DND-41 (cell line): Measurements from ENCODE around the gene TPRN.

Experiments used
- ATAC-seq: fragments of 200-7000 bp; cut with Tn5 transposase; 3 replicates; pipeline ENCODE4 v1.9.1; 2021; ENCODE audit warnings: low read depth; ENCODE audit not compliant: insufficient read depth
- DNase-seq: peaks from one replicate; pipeline ENCODE4 v3.0.0-alpha.2; 2020
- H2AFZ ChIP-seq: 2 replicates; pipeline ENCODE4 v1.6.0; 2012; ENCODE audit warnings: low read depth, low read length
- H3K27ac ChIP-seq: 2 replicates; pipeline ENCODE4 v1.5.1; 2012; ENCODE audit warnings: low read length, inconsistent platforms
- H3K27me3 ChIP-seq: fragments of 200-600 bp; sonication (generic); 2 replicates; pipeline ENCODE4 v1.6.0; 2012; ENCODE audit warnings: low read length, mild to moderate bottlenecking, inconsistent platforms; ENCODE audit not compliant: insufficient read depth, poor library complexity
- H3K36me3 ChIP-seq: 2 replicates; pipeline ENCODE4 v1.5.1; 2012; ENCODE audit warnings: low read length, inconsistent platforms; ENCODE audit not compliant: insufficient read depth
- H3K4me1 ChIP-seq: 2 replicates; pipeline ENCODE4 v1.5.1; 2012; ENCODE audit warnings: mild to moderate bottlenecking, low read length; ENCODE audit not compliant: insufficient read depth
- H3K4me2 ChIP-seq: 2 replicates; pipeline ENCODE4 v1.6.0; 2012; ENCODE audit warnings: mild to moderate bottlenecking, moderate library complexity, low read length, inconsistent platforms; ENCODE audit not compliant: insufficient read depth
- H3K4me3 ChIP-seq, 2 experiments: fragments of 200-600 bp in 1 of 2; shearing (Covaris generic) in 1 of 2; 2 replicates each; pipeline ENCODE4 v1.5.1; 2012 to 2016; ENCODE audit warnings: inconsistent platforms in 2 of 2, low read length in 2 of 2, mild to moderate bottlenecking in 2 of 2, low read depth in 1 of 2, moderate library complexity in 1 of 2
- H3K79me2 ChIP-seq: 2 replicates; pipeline ENCODE4 v1.6.0; 2012; ENCODE audit warnings: low read length, inconsistent platforms; ENCODE audit not compliant: insufficient read depth
- H3K9ac ChIP-seq: 2 replicates; pipeline ENCODE4 v1.6.0; 2012; ENCODE audit warnings: low read depth, mild to moderate bottlenecking, inconsistent platforms, low read length, moderate library complexity
- H3K9me3 ChIP-seq: 2 replicates; pipeline ENCODE4 v1.5.1; 2012; ENCODE audit warnings: low read length, moderate library complexity, mild to moderate bottlenecking, inconsistent platforms; ENCODE audit not compliant: insufficient read depth, severe bottlenecking
- H4K20me1 ChIP-seq: 2 replicates; pipeline ENCODE4 v1.6.0; 2012; ENCODE audit warnings: low read length; ENCODE audit not compliant: insufficient read depth
- EZH2 ChIP-seq: IDR thresholded peaks from 3 replicates; pipeline ENCODE4 v1.6.1; 2012; ENCODE audit warnings: borderline replicate concordance, low read depth, mild to moderate bottlenecking, moderate library complexity, low read length, inconsistent platforms; ENCODE audit not compliant: severe bottlenecking
- TF ChIP-seq, protein P1 (sequence below): IDR thresholded peaks from 2 replicates; pipeline ENCODE4 v1.5.1; 2012; ENCODE audit warnings: borderline replicate concordance, low read length, moderate library complexity, mild to moderate bottlenecking; ENCODE audit not compliant: poor library complexity, severe bottlenecking; ENCODE audit errors: extremely low read depth

Gene TPRN

DNA sequence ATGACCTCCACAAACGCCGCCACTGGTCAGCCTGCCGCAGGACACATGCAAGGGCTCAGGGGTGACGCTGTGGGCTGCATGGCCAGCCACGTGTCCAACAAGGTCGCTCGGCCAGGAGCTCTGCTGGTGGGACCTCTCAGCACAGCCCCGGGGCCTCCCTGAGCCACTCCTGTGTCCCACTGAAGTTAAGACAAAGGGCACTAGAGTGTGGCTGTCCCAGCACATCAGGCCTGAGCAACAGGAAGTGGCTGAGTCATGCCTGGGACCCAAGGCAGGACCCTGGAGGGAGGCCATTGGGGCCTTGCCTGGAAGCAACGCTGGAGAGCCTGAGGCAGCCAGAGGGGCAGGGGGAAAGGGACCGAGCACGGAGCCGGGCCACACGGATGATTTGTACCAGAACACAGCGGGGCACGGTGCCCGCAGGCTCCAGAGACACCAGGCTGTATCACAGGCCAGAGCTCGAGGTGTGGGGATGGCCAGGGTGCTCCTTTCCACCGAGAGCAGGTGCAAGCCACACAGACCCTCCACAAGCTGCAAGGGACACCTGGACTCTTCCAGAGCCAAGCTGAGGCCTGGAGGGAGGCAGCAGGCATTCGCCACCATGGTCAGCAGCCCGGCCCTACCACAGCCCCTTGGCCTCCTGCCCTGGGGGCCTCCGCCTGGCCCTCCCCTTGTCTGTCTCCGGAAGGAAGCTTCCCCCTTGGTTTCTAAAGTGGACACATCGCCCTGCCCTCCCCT, 22.2 kb downstream of the TPRN start:
- no peak overlapping the region for H3K4me3 ChIP-seq
- no peaks in the 10 kb centered on the region for H3K27me3 ChIP-seq
- peaks cover 30% of the 10 kb centered on the region for H3K36me3 ChIP-seq
- no peak overlapping the region for H3K4me2 ChIP-seq
- no peaks in the 10 kb centered on the region for H3K9me3 ChIP-seq
- no peaks in the 10 kb centered on the region for H3K79me2 ChIP-seq
- DNase-seq (no peak), ATAC-seq (no peak)
- peaks cover 31% of the 10 kb centered on the region for H4K20me1 ChIP-seq
- H3K27ac ChIP-seq: no peak overlapping the region
- H3K9ac ChIP-seq: no peak overlapping the region
- H3K4me1 ChIP-seq: no peaks in the 10 kb centered on the region
- no peak overlapping the region for H2AFZ ChIP-seq
- no peak for TF ChIP-seq EZH2

DNA sequence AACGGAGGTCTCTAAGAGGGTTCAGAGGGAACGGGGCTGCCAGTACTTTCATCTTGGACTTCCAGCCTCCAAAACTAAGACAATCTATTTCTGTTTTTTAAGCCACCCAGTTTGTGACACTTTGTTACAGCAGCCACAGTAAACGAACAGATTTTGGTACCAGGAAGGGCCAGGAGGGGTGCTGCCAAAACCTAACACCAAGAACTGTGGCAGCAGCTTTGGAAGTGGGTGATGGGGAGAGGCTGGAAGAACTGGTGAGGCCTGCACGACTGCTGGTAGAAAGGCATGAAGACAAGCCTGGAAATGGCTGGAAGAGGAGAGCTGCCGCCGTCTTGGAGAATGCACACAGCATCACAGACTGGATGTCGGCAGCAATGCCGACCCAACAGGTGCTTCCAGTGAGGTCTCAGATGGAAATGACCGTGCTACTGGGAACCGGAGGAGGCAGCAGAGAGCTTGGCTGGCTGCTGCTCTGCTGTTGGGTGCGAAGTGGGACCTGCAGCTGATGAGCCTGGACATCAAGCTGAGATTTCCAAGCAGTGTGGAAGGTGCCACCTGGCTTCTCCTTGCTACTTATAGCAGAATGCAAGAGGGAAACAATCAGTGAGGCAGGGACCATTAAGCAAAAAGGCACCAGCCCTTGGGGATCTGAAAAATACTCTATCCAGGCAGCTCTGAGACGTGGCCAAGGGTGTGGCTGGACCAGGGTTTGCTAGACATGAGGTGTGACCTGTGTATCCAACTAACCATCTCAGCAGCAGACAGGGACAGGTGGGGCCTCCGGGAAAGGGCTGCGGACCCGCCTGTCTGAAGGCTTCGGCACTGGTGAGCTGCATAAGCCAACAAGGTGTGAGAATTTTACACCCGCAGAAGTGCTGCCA, 24.0 kb downstream of the TPRN start:
- Histone ChIP-seq H3K4me3 (no peak overlapping the region), H3K9ac (no peak overlapping the region), H3K27me3 (no peaks in the 10 kb centered on the region), H3K9me3 (no peaks in the 10 kb centered on the region), H4K20me1 (peaks cover 35% of the 10 kb centered on the region), H3K4me1 (no peaks in the 10 kb centered on the region), H2AFZ (no peak overlapping the region), H3K79me2 (no peaks in the 10 kb centered on the region), H3K36me3 (peaks cover 16% of the 10 kb centered on the region), H3K4me2 (no peak overlapping the region), H3K27ac (no peak overlapping the region)
- peak; percentile 41; the same call in 2 of the 3 replicates for ATAC-seq
- peak; percentile 30 for DNase-seq
- no peak for TF ChIP-seq EZH2
- TF ChIP-seq, protein P1, sequence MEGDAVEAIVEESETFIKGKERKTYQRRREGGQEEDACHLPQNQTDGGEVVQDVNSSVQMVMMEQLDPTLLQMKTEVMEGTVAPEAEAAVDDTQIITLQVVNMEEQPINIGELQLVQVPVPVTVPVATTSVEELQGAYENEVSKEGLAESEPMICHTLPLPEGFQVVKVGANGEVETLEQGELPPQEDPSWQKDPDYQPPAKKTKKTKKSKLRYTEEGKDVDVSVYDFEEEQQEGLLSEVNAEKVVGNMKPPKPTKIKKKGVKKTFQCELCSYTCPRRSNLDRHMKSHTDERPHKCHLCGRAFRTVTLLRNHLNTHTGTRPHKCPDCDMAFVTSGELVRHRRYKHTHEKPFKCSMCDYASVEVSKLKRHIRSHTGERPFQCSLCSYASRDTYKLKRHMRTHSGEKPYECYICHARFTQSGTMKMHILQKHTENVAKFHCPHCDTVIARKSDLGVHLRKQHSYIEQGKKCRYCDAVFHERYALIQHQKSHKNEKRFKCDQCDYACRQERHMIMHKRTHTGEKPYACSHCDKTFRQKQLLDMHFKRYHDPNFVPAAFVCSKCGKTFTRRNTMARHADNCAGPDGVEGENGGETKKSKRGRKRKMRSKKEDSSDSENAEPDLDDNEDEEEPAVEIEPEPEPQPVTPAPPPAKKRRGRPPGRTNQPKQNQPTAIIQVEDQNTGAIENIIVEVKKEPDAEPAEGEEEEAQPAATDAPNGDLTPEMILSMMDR: peak; percentile 61

DNA sequence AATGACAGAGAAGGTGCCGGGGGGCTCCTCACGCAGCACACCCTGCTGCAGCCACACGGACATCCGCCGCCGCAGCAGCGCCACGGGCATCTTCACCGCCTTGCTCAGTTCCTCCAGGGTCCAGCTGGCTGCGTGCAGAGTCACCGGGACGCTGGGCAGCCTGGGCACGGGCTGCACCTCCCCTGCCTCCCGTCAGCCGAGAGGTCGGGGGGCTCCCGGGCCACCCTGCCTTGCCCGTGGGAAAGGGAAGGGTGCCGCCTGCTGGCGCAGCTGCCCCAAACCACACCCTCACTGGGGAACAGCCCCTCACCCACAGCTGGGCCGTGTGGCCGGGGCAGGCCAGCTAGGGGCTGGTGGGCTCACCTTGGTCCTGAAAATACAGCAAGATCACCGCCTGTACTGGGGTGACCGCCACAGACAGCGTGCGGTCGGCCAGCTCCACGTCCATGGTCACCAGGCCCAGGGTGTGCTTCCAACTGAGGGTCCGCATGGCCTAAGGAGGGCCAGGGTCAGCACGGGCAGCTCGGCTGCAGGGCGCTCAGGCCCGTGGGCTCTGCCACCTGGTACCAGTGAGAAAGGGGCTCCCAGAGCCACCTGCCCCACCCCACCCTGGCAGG, 25.1 kb downstream of the TPRN start:
- ATAC-seq: peak; percentile 66

More for the DNA sequence above, 25.1 kb downstream of the TPRN start:
- H4K20me1 ChIP-seq: peaks cover 35% of the 10 kb centered on the region
- TF ChIP-seq, protein P1: peak; percentile 60
- TF ChIP-seq EZH2: no peak
- H3K27ac ChIP-seq: no peak overlapping the region
- peaks cover 7% of the 10 kb centered on the region for H3K36me3 ChIP-seq
- H3K9ac ChIP-seq: no peak overlapping the region
- H3K4me3 ChIP-seq: no peak overlapping the region
- no peak overlapping the region for H3K4me2 ChIP-seq
- no peaks in the 10 kb centered on the region for H3K9me3 ChIP-seq
- H3K27me3 ChIP-seq: no peaks in the 10 kb centered on the region
- H3K4me1 ChIP-seq: no peaks in the 10 kb centered on the region
- peak; percentile 43 for DNase-seq
- H3K79me2 ChIP-seq: no peaks in the 10 kb centered on the region
- no peak overlapping the region for H2AFZ ChIP-seq
